ENCODE results near the gene EPHA5.

DNA sequence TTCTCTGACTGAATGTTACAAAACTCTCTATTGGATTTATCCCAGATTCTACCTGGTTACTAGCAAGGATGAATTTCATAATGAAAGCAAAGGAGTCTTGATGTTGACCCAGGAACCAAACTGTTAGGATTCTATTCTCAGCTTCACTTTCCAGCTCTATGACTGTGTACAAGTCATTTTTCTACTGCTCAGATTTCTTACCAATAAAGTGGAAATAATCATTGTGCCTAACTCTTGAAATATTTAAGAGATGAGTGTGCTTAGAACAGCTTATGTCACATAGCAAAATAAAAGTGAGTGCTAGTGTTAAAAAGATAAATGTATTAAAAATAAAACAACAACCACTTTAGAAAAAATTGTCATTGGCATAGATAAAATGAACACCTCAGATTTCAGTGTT lies 45.6 kb downstream of the EPHA5 start:
- TF ChIP-seq, protein P1, sequence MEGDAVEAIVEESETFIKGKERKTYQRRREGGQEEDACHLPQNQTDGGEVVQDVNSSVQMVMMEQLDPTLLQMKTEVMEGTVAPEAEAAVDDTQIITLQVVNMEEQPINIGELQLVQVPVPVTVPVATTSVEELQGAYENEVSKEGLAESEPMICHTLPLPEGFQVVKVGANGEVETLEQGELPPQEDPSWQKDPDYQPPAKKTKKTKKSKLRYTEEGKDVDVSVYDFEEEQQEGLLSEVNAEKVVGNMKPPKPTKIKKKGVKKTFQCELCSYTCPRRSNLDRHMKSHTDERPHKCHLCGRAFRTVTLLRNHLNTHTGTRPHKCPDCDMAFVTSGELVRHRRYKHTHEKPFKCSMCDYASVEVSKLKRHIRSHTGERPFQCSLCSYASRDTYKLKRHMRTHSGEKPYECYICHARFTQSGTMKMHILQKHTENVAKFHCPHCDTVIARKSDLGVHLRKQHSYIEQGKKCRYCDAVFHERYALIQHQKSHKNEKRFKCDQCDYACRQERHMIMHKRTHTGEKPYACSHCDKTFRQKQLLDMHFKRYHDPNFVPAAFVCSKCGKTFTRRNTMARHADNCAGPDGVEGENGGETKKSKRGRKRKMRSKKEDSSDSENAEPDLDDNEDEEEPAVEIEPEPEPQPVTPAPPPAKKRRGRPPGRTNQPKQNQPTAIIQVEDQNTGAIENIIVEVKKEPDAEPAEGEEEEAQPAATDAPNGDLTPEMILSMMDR (IDR thresholded peaks at IDR 0.05; ENCODE audit: insufficient read depth, low read length): no peak
- TF ChIP-seq POLR2AphosphoS5 (IDR thresholded peaks at IDR 0.05; ENCODE audit: low read depth): no peak
- TF ChIP-seq GABPA (IDR thresholded peaks at IDR 0.05; ENCODE audit: low read depth): no peak
- TF ChIP-seq, protein P2, sequence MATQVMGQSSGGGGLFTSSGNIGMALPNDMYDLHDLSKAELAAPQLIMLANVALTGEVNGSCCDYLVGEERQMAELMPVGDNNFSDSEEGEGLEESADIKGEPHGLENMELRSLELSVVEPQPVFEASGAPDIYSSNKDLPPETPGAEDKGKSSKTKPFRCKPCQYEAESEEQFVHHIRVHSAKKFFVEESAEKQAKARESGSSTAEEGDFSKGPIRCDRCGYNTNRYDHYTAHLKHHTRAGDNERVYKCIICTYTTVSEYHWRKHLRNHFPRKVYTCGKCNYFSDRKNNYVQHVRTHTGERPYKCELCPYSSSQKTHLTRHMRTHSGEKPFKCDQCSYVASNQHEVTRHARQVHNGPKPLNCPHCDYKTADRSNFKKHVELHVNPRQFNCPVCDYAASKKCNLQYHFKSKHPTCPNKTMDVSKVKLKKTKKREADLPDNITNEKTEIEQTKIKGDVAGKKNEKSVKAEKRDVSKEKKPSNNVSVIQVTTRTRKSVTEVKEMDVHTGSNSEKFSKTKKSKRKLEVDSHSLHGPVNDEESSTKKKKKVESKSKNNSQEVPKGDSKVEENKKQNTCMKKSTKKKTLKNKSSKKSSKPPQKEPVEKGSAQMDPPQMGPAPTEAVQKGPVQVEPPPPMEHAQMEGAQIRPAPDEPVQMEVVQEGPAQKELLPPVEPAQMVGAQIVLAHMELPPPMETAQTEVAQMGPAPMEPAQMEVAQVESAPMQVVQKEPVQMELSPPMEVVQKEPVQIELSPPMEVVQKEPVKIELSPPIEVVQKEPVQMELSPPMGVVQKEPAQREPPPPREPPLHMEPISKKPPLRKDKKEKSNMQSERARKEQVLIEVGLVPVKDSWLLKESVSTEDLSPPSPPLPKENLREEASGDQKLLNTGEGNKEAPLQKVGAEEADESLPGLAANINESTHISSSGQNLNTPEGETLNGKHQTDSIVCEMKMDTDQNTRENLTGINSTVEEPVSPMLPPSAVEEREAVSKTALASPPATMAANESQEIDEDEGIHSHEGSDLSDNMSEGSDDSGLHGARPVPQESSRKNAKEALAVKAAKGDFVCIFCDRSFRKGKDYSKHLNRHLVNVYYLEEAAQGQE (IDR thresholded peaks at IDR 0.05; ENCODE audit: insufficient replicate concordance, low read depth): no peak
- TF ChIP-seq SPI1 (IDR thresholded peaks at IDR 0.05; ENCODE audit: borderline replicate concordance, low read depth): no peak
